Parathyroid adenoma (tissue), 2 donors: ENCODE results near the gene GTPBP3.
"Not testable (repeated sequence)": the region's sequence is repeated elsewhere in the genome, so short reads cannot be mapped to it uniquely, and the experiment has no call there.

Source experiments
- H2AFZ ChIP-seq: fragments of 300-600 bp; sonication (generic); one replicate; pipeline ENCODE4 v1.7.0; 2017; ENCODE audit warnings: antibody characterized with exemption, mild to moderate bottlenecking
- H3K27ac ChIP-seq: fragments of 300-600 bp; sonication (generic); one replicate; pipeline ENCODE4 v1.7.0; 2017
- H3K27me3 ChIP-seq: fragments of 300-600 bp; sonication (generic); one replicate; pipeline ENCODE4 v1.7.0; 2017; ENCODE audit warnings: low read length; ENCODE audit not compliant: control insufficient read depth, insufficient read depth
- H3K36me3 ChIP-seq: fragments of 300-600 bp; sonication (generic); one replicate; pipeline ENCODE4 v1.7.0; 2017; ENCODE audit warnings: low read length; ENCODE audit not compliant: control insufficient read depth, insufficient read depth
- H3K4me1 ChIP-seq: fragments of 300-600 bp; sonication (generic); one replicate; pipeline ENCODE4 v1.7.0; 2017; ENCODE audit warnings: control low read depth
- H3K4me2 ChIP-seq: fragments of 300-600 bp; sonication (generic); one replicate; pipeline ENCODE4 v1.7.0; 2017; ENCODE audit warnings: low read length
- H3K4me3 ChIP-seq: fragments of 300-600 bp; sonication (generic); one replicate; pipeline ENCODE4 v1.7.0; 2017; ENCODE audit warnings: low read depth, low read length
- H3K79me2 ChIP-seq: fragments of 300-600 bp; sonication (generic); one replicate; pipeline ENCODE4 v1.7.0; 2017; ENCODE audit warnings: control low read depth
- H3K9ac ChIP-seq: fragments of 300-600 bp; sonication (generic); one replicate; pipeline ENCODE4 v1.7.0; 2017; ENCODE audit warnings: mild to moderate bottlenecking
- H3K9me3 ChIP-seq: fragments of 300-600 bp; sonication (generic); one replicate; pipeline ENCODE4 v1.7.0; 2017; ENCODE audit warnings: low read length; ENCODE audit not compliant: control insufficient read depth
- TF ChIP-seq, protein P1 (sequence below): fragments of 300-600 bp; sonication (generic); IDR thresholded peaks from one replicate; pipeline ENCODE4 v1.7.0; 2017; ENCODE audit warnings: antibody characterized with exemption, mild to moderate bottlenecking
- donor health status: primary hyperparathyroidism.

GTPBP3 gene

GRCh38 chr19:17357078-17357666, 19.8 kb downstream of the GTPBP3 start:
- Histone ChIP-seq H3K27ac (peak overlapping the region; percentile 29), H3K4me1 (no peaks in the 10 kb centered on the region), H3K36me3 (no peaks in the 10 kb centered on the region), H3K4me2 (no peak overlapping the region), H3K79me2 (no peaks in the 10 kb centered on the region), H3K9ac (no peak overlapping the region), H3K27me3 (no peaks in the 10 kb centered on the region), H3K4me3 (no peak overlapping the region), H3K9me3 (no peaks in the 10 kb centered on the region), H2AFZ (no peak overlapping the region)
- TF ChIP-seq, protein P1, sequence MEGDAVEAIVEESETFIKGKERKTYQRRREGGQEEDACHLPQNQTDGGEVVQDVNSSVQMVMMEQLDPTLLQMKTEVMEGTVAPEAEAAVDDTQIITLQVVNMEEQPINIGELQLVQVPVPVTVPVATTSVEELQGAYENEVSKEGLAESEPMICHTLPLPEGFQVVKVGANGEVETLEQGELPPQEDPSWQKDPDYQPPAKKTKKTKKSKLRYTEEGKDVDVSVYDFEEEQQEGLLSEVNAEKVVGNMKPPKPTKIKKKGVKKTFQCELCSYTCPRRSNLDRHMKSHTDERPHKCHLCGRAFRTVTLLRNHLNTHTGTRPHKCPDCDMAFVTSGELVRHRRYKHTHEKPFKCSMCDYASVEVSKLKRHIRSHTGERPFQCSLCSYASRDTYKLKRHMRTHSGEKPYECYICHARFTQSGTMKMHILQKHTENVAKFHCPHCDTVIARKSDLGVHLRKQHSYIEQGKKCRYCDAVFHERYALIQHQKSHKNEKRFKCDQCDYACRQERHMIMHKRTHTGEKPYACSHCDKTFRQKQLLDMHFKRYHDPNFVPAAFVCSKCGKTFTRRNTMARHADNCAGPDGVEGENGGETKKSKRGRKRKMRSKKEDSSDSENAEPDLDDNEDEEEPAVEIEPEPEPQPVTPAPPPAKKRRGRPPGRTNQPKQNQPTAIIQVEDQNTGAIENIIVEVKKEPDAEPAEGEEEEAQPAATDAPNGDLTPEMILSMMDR, result no peak

- Histone ChIP-seq H3K79me2 (no peaks in the 10 kb centered on the region), H3K4me2 (no peak overlapping the region), H3K36me3 (no peaks in the 10 kb centered on the region), H3K27me3 (no peaks in the 10 kb centered on the region), H3K9ac (no peak overlapping the region), H3K4me1 (no peaks in the 10 kb centered on the region), H3K9me3 (no peaks in the 10 kb centered on the region), H2AFZ (no peak overlapping the region), H3K4me3 (no peak overlapping the region), H3K27ac (peak overlapping the region; percentile 29)
- TF ChIP-seq, protein P1, result no peak
Measured at GRCh38 chr19:17357724-17358123, 20.4 kb downstream of the GTPBP3 start.

GRCh38 chr19:17358395-17358794, 21.0 kb downstream of the GTPBP3 start:
- Histone ChIP-seq H3K27me3 (no peaks in the 10 kb centered on the region), H3K9me3 (no peaks in the 10 kb centered on the region), H3K4me1 (no peaks in the 10 kb centered on the region), H2AFZ (no peak overlapping the region), H3K79me2 (no peaks in the 10 kb centered on the region), H3K4me3 (no peak overlapping the region), H3K36me3 (no peaks in the 10 kb centered on the region), H3K9ac (no peak overlapping the region), H3K4me2 (no peak overlapping the region), H3K27ac (no peak overlapping the region)
- TF ChIP-seq, protein P1, result no peak

DNA sequence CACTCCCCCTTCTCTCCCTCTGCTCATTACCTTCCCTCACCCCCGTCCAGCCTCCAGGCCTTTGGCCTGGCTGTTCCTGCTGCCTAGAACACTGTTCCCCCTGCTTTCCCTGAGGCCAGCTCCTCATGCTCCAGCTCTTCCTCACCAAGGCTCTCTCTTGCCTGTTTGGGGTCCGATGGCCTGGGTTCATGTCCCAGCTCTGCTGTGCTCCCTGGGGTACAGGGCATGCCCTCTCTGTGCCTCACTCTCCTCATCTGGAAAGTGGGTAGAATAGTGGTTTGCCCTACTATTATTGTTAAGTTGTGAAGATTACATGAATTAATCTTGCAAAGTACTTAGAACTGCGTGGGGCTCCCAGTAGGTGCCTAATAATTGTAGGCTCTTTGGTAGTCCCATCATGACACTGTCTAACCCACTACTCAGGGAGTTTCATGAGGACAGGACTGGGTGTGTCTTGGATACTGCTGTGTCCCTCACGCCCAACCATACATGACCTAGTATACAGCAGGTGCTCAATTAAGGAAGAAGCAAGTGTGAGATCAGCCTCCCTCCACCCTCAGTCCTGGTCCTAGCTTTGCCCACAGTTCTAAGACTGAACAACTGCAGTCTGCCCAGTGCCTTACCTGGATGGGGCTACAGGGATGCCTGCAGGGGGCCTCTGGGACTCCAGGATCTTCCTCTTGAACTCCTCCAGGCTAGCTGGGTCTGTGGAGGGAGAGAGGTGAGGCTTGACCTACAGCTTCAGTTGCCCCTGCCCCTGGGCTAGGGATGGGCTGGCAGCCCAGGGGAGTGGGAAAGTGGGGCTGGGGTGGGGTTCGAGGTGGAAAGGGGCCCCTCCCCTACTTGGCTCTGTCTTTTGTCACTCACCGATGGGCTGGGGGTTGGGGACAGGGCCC, 22.8 kb downstream of the GTPBP3 start:
- Histone ChIP-seq H3K27me3 (no peaks in the 10 kb centered on the region), H3K4me2 (no peak overlapping the region), H3K9ac (no peak overlapping the region), H3K79me2 (no peaks in the 10 kb centered on the region), H3K27ac (no peak overlapping the region), H3K4me1 (no peaks in the 10 kb centered on the region), H2AFZ (no peak overlapping the region), H3K4me3 (no peak overlapping the region), H3K9me3 (no peaks in the 10 kb centered on the region), H3K36me3 (no peaks in the 10 kb centered on the region)
- TF ChIP-seq, protein P1, result no peak

DNA sequence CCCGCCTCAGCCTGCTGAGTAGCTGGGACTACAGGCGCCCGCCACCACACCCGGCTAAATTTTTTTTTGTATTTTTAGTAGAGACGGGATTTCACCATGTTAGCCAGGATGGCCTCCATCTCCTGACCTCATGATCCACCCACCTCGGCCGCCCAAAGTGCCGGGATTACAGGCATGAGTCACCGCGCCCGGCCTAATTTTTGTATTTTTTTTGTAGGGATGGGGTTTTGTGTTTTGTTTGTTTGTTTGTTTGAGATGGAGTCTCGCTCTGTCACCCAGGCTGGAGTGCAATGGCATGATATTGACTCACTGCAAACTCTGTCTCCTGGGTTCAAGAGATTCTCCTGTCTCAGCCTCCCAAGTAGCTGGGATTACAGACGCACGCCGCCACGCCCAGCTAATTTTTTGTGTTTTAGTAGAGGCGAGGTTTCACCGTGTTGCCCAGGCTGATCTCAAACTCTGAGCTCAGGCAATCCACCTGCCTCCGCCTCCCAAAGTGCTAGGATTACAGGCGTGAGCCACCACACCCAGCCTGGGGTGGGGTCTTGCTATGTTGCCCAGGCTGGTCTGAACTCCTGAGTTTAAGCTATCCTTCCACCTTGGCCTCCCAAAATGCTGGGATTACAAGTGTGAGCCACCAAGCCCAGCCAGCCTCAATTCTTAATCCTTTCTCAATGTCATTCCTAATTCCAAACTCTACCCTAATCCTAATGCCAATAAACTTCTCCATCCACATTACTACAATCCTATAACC, 26.7 kb downstream of the GTPBP3 start:
- not testable (repeated sequence) for H2AFZ ChIP-seq, H3K4me2 ChIP-seq, H3K79me2 ChIP-seq, H3K9me3 ChIP-seq, H3K4me1 ChIP-seq, H3K27ac ChIP-seq, H3K9ac ChIP-seq, H3K4me3 ChIP-seq, H3K27me3 ChIP-seq, H3K36me3 ChIP-seq
